GM21423 (cell line): ENCODE data around the gene C1orf185.
"Not testable (repeated sequence)": the region's sequence is repeated elsewhere in the genome, so short reads cannot be mapped to it uniquely, and the experiment has no call there.

Experiments
- ATAC-seq: cut with Tn5 transposase; IDR thresholded peaks from one replicate; pipeline ENCODE4 v1.9.1; 2021; ENCODE audit warnings: mild to moderate bottlenecking, moderate library complexity; ENCODE audit not compliant: unreplicated experiment

Gene C1orf185

GRCh38 chr1:51101976-51102375 lies at the start of gene C1orf185:
Gene C1orf185 (plus strand): TSS chr1:51102228. CDS start chr1:51102234, 6 bp downstream.
- no peak for ATAC-seq

- ATAC-seq: no peak
These were observed 43.2 kb upstream of the C1orf185 start for GRCh38 chr1:51058858-51059257.

DNA sequence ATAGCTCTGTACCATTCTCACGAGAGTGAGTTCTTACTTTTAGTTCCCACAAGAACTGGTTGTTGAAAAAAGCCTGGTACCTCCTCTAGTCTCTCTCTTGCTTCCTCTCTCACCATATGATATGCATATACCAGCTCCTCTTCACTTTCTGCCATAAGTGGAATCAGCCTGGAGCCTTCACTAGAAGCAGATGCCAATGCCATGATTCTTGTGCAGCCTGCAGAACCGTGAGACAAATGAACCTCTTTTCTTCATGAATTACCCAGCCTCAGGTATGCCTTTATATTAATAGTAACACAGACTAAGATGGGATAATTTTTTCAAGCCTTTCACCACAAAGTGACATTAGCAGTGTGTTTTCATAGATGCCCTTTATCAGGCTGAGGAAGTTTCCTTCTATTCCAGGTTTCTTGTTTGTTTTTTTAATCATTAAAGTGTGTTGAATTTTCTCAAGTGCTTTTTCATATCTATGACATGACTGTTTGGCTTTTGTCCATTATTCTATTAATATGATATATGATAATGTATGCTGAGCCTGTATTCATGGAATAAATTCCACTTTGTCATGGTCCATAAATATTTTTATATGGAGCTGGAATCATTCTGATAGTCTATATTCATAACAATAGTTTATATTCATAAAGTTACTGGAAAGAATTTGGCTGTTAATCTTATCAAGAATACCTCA lies 40.7 kb upstream of the C1orf185 start:
- no peak for ATAC-seq

DNA sequence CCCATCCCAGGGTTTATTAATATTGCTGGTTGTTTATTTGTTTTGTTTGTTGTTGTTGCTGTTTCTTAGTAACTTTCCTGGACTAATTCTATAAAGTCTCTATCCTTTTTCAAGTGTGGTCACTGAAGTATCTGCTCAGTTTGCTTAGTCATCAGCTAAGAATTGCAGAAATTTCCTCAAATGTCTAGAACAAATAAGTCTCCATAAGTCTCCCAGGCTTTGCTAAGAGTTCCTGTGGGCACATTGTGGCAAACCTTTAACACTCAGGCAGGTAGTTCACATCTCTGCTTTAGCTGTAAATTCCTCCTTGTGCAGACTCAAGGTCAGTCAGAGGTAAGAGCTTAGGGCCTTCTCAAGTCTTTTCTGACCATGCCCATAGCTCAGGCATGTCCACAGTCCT lies 38.9 kb upstream of the C1orf185 start:
- ATAC-seq: no peak

DNA sequence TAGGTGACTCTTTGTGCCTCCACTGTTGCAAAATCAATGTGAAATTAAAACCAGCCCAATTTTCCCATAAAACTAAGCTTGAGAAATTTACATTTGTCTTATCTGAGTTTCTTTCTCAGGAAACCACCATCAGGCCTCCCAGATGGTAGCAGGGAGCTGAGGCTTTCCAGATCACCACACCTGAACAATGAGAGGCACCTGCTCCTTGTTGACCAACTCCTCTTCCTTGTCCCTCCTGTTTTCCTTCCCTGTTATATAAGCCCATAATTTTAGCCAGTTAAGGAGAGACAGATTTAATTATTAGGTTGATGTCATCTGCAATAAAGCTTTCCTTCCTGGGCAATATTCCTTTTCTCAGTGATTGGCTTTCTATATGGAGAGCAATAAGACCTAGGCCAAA lies 32.0 kb upstream of the C1orf185 start:
- no peak for ATAC-seq

DNA sequence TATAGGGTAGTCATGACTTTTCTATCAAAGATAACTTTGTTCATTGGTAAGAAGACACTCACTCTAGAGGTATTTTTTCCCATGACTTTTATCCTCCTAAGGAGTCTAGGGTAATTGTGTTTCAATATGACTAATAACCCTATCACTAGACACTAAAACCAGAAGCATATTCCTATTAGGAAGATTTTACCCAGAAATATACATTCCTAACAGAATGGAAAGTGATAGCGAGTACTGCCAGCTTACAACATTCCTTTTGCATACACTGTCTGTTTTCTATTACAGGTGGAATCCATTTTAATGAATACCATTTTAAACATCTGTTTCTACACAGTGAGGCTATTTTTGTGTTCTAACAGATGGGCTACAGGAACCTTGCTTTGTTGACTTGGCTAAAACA lies 31.4 kb upstream of the C1orf185 start:
- no peak for ATAC-seq

GRCh38 chr1:51071291-51072042 lies 30.6 kb upstream of the C1orf185 start:
- ATAC-seq: no peak

DNA sequence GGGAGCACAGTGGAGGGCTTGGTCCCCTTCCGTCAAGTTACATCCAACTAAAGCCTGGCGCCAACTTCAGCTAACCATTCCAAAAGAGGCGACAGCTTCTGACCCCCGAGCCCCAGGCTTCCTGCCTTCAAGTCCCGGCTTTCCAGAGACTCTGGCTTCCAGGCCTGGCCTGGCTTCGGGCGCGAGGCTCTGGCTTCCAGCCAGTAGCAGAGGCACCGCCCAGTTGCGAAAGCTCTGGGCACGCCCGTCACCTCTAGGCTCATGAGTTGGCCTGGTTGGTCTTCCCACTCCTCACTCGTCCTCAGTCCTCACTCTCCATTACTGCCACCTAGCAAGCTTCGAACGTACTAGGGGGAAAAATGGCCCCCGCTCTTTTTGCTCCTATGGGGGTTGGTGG lies 30.0 kb upstream of the C1orf185 start:
- ATAC-seq: no peak

DNA sequence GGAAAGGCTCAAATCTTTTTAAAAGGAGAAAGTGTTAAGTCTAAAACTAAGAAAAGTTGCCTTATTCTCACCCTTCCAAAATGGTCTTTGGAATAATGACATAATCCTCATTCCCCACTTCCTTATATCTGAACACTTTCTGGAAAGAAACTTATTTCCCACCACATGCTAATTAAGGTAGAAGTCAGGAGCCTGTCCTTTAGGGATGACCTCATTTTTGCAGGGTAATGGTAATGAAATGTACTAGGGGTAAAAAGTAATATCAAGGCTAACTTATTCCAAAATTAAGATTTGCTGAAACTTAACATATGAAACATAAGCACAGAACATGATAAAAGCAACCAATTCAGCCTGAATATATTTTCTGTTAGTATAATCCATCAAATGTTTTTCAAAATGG lies 29.4 kb upstream of the C1orf185 start:
- no peak for ATAC-seq

- ATAC-seq: no peak
These were observed 28.6 kb upstream of the C1orf185 start for GRCh38 chr1:51073456-51073855.

GRCh38 chr1:51086496-51087271 lies 15.3 kb upstream of the C1orf185 start:
- ATAC-seq: no peak

GRCh38 chr1:51088474-51088873 lies 13.6 kb upstream of the C1orf185 start:
- no peak for ATAC-seq

DNA sequence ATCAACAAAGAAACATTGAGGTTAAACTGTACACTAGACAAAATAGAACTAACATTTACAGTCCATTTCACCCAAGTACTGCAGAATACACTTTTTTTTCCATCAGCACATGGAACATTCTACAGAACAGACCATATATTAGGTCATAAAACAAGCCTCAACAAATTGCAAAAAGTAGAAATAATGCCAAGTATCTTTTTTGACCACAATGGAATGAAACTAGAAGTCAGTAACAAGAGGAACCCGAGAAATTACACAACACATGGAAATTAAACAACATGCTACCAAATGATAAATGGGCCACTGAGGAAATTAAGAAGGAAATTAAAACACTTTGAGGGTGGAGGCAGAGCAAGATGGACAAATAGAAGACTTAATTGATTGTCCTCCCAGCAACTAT lies 8.4 kb upstream of the C1orf185 start:
- ATAC-seq: no peak

DNA sequence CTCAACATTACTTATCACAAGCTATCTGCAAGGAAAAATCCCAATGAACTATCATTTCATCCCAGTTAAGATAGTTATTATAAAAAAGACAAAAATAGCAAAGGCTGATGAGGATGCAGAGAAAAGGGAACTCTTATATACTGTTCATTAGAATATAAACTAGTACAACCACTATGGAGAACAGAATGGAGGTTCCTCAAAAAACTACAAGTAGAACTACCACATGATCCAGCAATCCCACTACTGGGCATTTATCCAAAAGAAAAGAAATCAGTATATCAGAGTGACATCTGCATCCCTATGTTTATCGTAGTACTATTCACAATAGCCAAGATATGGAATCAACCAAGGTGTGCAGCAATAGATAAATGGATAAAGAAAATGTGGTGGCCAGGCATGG lies 4.9 kb upstream of the C1orf185 start:
- no peak for ATAC-seq

DNA sequence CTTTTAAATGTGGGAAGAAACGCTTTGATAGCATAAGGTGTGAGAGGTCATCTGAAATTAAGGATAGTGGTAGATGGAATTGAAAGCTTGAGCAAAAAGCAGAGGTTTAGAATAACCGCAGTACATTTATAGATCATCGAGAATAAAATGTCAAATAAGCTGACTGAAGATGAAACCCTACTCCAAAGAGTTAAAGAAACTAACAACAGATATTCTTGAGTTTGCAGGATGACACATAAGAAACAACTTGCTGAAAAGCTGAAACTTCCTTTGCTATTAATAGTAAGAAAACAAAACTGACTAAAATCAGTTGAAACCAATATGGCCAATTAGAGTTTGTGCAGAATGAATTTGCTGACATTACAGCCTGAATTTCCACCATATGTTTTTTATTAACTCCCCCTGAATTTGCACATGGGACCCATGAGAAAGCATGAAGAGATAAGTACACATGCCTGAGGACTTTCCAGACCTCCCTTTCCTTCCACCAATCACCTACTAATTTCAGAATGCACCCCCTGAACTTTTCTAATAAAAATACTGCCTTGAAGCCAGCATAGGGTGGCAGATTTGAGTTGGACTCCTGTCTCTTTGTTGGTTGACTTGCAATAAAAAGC lies 1.7 kb upstream of the C1orf185 start:
- ATAC-seq: no peak

DNA sequence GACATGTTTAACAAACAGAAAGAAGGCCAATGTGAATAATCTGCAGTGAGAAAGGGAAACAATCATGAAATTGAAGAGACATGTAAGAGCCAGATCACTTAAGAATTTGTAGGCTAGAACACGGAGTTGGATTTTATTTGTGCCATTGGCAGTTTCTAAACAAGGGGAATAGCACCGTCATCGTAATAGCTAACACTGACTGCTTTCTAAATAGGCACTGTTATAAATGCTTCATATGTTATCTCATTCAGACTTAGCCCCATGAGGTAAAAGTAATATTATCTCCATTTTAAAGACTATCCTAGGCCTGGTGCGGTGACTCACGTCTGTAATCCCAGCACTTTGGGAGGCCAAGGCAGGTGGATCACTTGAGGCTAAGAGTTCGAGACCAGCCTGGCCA lies 12.1 kb downstream of the C1orf185 start:
- ATAC-seq: no peak

DNA sequence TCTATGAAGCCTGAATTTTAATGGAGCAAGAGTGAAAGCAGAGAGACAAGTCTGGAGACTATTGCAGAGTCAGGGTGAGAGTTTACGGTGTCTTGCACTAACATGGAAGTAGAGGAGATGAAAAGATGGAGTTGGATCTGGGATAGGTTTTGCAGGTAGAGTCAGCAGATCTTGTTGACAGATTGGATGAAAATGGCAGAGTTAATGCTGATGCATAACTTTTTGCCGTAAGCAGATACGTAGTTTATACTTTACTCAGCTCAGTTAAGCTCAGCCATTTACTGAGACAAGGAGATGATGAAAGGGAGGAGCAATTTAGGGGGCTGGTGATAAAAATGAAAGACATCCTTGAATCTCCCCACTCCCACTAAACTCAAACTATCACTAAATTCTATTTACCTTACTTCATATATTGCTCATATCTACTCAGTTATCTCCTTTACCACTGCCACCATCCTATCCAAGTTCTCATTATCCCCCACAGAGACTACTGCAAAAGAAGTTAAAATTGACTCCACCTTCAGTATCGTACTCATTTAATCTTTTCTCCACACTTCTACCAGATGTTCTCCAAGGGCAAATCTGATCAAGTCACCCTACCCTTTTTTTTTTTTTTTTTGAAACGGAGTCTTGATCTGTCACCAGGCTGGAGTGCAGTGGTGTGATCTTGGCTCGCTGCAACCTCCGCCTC lies 13.8 kb downstream of the C1orf185 start:
- no peak for ATAC-seq

DNA sequence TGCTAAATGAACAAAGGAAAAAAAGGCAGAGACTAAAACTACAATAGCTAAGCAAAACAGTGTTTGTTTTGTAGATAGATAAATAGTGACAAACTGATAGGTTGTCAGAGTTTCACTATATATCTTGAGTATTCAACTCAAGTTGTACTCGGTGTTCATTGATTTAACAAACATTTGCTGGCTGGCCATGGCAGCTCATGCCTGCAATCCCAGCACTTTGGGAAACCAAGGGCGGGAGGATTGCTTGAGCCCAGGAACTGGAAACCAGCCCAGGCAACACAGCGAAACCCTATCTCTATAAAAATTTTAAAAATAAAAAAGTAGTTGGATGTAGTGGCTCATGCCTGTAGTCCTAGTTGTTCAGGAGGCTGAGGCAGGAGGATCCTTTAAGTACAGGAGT lies 17.3 kb downstream of the C1orf185 start:
- no peak for ATAC-seq

DNA sequence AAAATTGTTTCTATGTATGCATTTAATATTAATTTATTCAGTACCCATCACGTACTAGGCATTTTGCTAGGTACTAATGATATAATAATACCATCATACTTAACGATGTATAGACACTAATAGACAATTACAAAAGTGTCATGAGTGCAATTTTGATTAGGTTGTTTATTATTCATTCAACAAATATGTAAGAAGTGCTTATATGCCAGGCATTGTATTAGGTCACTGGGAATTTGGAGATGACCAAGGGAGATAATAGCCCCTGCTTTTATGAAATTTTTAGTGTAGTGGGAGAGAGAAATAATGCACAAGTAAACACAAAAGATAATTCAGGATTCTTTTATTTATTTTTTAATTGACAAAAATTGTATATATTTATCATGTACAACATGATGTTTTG lies 18.6 kb downstream of the C1orf185 start:
- ATAC-seq: no peak

DNA sequence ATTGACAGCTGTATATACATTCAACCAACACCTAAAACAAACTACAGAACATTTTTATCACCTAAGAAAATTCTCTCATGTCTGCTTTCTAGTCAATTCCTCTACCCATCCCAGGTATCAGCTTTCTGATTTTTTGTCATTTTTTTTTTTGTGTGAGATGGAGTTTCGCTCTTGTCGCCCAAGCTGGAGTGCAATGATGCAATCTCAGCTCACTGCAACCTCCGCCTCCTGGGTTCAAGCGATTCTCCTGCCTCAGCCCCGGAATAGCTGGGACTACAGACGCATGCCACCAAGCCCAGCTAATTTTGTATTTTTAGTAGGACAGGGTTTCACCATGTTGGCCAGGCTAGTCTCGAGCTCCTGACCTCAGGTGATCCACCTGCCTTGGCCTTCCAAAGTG lies 25.1 kb downstream of the C1orf185 start:
- not testable (repeated sequence) for ATAC-seq

DNA sequence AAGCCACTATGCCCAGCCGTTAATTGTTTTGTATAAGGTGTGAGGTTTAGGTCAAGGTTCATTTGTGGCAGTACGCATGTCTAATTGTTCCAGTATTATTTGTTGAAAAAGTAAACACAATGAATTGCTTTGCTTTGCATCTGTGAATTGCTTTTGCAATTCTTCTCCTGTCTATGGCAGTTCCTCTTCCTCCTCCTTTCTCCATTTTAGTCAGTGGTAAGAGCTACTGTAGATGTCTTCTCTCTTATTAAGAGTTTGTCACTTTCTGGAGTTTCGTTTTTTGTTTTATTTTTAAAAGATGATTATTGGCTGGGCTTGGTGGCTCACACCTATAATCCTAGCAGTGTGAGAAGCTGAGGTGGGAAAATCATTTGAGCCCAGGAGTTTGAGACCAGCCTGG lies 29.2 kb downstream of the C1orf185 start:
- no peak for ATAC-seq
